Endodermal cell (in vitro differentiated cells): ENCODE results near the gene MECR. TPM values are rescaled to one million over a fixed set of nuclear protein-coding genes. Genes with fewer than 3 reads are reported as not detected.
A peak's percentile ranks its signal among the peaks of the same experiment; 100 is the strongest.

ENCODE experiments used
- DNase-seq: peaks from one replicate; pipeline ENCODE4 v3.0.0-alpha.2; 2017
- H3K27ac ChIP-seq: 2 replicates; pipeline ENCODE4 v1.5.1; 2013; ENCODE audit warnings: mild to moderate bottlenecking, low read depth, low read length, moderate library complexity
- H3K27me3 ChIP-seq: 2 replicates; pipeline ENCODE4 v1.6.1; 2013; ENCODE audit warnings: mild to moderate bottlenecking, low read length, moderate library complexity; ENCODE audit not compliant: insufficient read depth, control insufficient read depth, poor library complexity, severe bottlenecking
- H3K36me3 ChIP-seq: 2 replicates; pipeline ENCODE4 v1.7.0; 2013; ENCODE audit warnings: mild to moderate bottlenecking, low read length, moderate library complexity; ENCODE audit not compliant: control insufficient read depth, insufficient read depth
- H3K4me1 ChIP-seq: one replicate; pipeline ENCODE4 v1.7.0; 2013; ENCODE audit warnings: low read length; ENCODE audit not compliant: control insufficient read depth, insufficient read depth
- H3K4me3 ChIP-seq: 2 replicates; pipeline ENCODE4 v1.5.1; 2013; ENCODE audit warnings: mild to moderate bottlenecking, low read length, moderate library complexity
- H3K9ac ChIP-seq: 2 replicates; pipeline ENCODE4 v1.6.1; 2013; ENCODE audit warnings: mild to moderate bottlenecking, low read length, moderate library complexity; ENCODE audit not compliant: poor library complexity, severe bottlenecking; ENCODE audit errors: extremely low read depth
- H3K9me3 ChIP-seq: 2 replicates; pipeline ENCODE4 v1.6.1; 2013; ENCODE audit warnings: mild to moderate bottlenecking, low read length, moderate library complexity; ENCODE audit not compliant: control insufficient read depth
- H3K27ac Mint-ChIP-seq: 2 replicates; pipeline ENCODE4 v1.8.0; 2020; ENCODE audit warnings: mixed read lengths
- H3K27me3 Mint-ChIP-seq: 2 replicates; pipeline ENCODE4 v1.8.0; 2021; ENCODE audit warnings: mild to moderate bottlenecking, mixed read lengths; ENCODE audit not compliant: insufficient read depth
- H3K36me3 Mint-ChIP-seq: 2 replicates; pipeline ENCODE4 v1.8.0; 2020; ENCODE audit warnings: low read depth, mixed read lengths
- H3K4me1 Mint-ChIP-seq: 2 replicates; pipeline ENCODE4 v1.8.0; 2020; ENCODE audit warnings: mixed read lengths
- H3K4me3 Mint-ChIP-seq: 2 replicates; pipeline ENCODE4 v1.8.0; 2020; ENCODE audit warnings: mild to moderate bottlenecking, moderate library complexity, mixed read lengths
- H3K9me3 Mint-ChIP-seq: 2 replicates; pipeline ENCODE4 v1.8.0; 2020; ENCODE audit warnings: mild to moderate bottlenecking, mixed read lengths
- CTCF ChIP-seq: fragments of 200-600 bp; sonication (generic); conservative IDR thresholded peaks from 2 replicates; pipeline ENCODE4 v1.5.0; 2021; ENCODE audit warnings: antibody characterized with exemption, mild to moderate bottlenecking
- WGBS, 2 experiments: methylation state at CpG; one replicate each; pipeline versions ENCODE4 v1.1.5 to v1.1.7; 2013; ENCODE audit warnings: missing lambda C conversion rate in 2 of 2, mixed read lengths in 1 of 2; ENCODE audit not compliant: insufficient coverage in 1 of 2, insufficient read length in 1 of 2; 5-methylcytosine and 5-hydroxymethylcytosine counted together
- total RNA-seq, 2 donors: library from RNA; stranded (reverse); fragmentation: NEBNext Ultra II Directional in 1 of 2; extraction: Animal tissue kit (Norgen Biotek cat#: 25700) in 1 of 2; gene quantifications; 2 replicates in 1 of 2; 3 replicates in 1 of 2; pipeline ENCODE4 v1.2.1, GENCODE V29; 2021

The MECR gene
- total RNA-seq, 2 donors from 2014 or later = 33.3 to 38.2 TPM

- TF ChIP-seq CTCF = no peak
- H3K4me1 ChIP-seq = no peaks in the 10 kb centered on the region
- H3K27me3 ChIP-seq = no peaks in the 10 kb centered on the region
- 87 to 100% methylated on average over 2 of the region's 2 CpGs for WGBS, 2 experiments
- peak overlapping the region; percentile 53 for H3K27ac Mint-ChIP-seq
- no peak overlapping the region for H3K9ac ChIP-seq
- no peak overlapping the region for H3K4me3 ChIP-seq
- H3K27ac ChIP-seq = no peak overlapping the region
- peaks cover 30% of the 10 kb centered on the region for H3K36me3 ChIP-seq
- no peaks in the 10 kb centered on the region for H3K9me3 ChIP-seq
- DNase-seq = no peak
- H3K36me3 Mint-ChIP-seq = peaks cover 43% of the 10 kb centered on the region
- peaks cover 6% of the 10 kb centered on the region for H3K9me3 Mint-ChIP-seq
- H3K4me1 Mint-ChIP-seq = no peaks in the 10 kb centered on the region
- no peak overlapping the region for H3K4me3 Mint-ChIP-seq
- no peaks in the 10 kb centered on the region for H3K27me3 Mint-ChIP-seq
Observed at GRCh38 chr1:29142714-29143113, 88.0 kb downstream of the MECR start.

Other genes starting within 250 kb of the MECR start
- gene TMEM200B, start 107.0 kb downstream of the MECR start, total RNA-seq = 10 to 100 TPM; 36.0 to 49.4 TPM
- gene SRSF4, start 49.0 kb downstream of the MECR start, total RNA-seq = 100 to 1,000 TPM in 1 of 2 donors, 10 to 100 TPM in 1; 89.1 to 107 TPM
- 10 to 100 TPM; 49.8 to 73.1 TPM for gene PTPRU, start 5.6 kb upstream of the MECR start, total RNA-seq